Endodermal cell (in vitro differentiated cells): ENCODE data around the gene MYO1H. TPM values are rescaled to one million over a fixed set of nuclear protein-coding genes. Genes with fewer than 3 reads are reported as not detected.
"Not testable (repeated sequence)": the region's sequence is repeated elsewhere in the genome, so short reads cannot be mapped to it uniquely, and the experiment has no call there.

ENCODE experiments used
- DNase-seq: peaks from one replicate; pipeline ENCODE4 v3.0.0-alpha.2; 2017
- H3K27ac ChIP-seq: 2 replicates; pipeline ENCODE4 v1.5.1; 2013; ENCODE audit warnings: mild to moderate bottlenecking, low read depth, low read length, moderate library complexity
- H3K27me3 ChIP-seq: 2 replicates; pipeline ENCODE4 v1.6.1; 2013; ENCODE audit warnings: mild to moderate bottlenecking, low read length, moderate library complexity; ENCODE audit not compliant: insufficient read depth, control insufficient read depth, poor library complexity, severe bottlenecking
- H3K36me3 ChIP-seq: 2 replicates; pipeline ENCODE4 v1.7.0; 2013; ENCODE audit warnings: mild to moderate bottlenecking, low read length, moderate library complexity; ENCODE audit not compliant: control insufficient read depth, insufficient read depth
- H3K4me1 ChIP-seq: one replicate; pipeline ENCODE4 v1.7.0; 2013; ENCODE audit warnings: low read length; ENCODE audit not compliant: control insufficient read depth, insufficient read depth
- H3K4me3 ChIP-seq: 2 replicates; pipeline ENCODE4 v1.5.1; 2013; ENCODE audit warnings: mild to moderate bottlenecking, low read length, moderate library complexity
- H3K9ac ChIP-seq: 2 replicates; pipeline ENCODE4 v1.6.1; 2013; ENCODE audit warnings: mild to moderate bottlenecking, low read length, moderate library complexity; ENCODE audit not compliant: poor library complexity, severe bottlenecking; ENCODE audit errors: extremely low read depth
- H3K9me3 ChIP-seq: 2 replicates; pipeline ENCODE4 v1.6.1; 2013; ENCODE audit warnings: mild to moderate bottlenecking, low read length, moderate library complexity; ENCODE audit not compliant: control insufficient read depth
- H3K27ac Mint-ChIP-seq: 2 replicates; pipeline ENCODE4 v1.8.0; 2020; ENCODE audit warnings: mixed read lengths
- H3K27me3 Mint-ChIP-seq: 2 replicates; pipeline ENCODE4 v1.8.0; 2021; ENCODE audit warnings: mild to moderate bottlenecking, mixed read lengths; ENCODE audit not compliant: insufficient read depth
- H3K36me3 Mint-ChIP-seq: 2 replicates; pipeline ENCODE4 v1.8.0; 2020; ENCODE audit warnings: low read depth, mixed read lengths
- H3K4me1 Mint-ChIP-seq: 2 replicates; pipeline ENCODE4 v1.8.0; 2020; ENCODE audit warnings: mixed read lengths
- H3K4me3 Mint-ChIP-seq: 2 replicates; pipeline ENCODE4 v1.8.0; 2020; ENCODE audit warnings: mild to moderate bottlenecking, moderate library complexity, mixed read lengths
- H3K9me3 Mint-ChIP-seq: 2 replicates; pipeline ENCODE4 v1.8.0; 2020; ENCODE audit warnings: mild to moderate bottlenecking, mixed read lengths
- WGBS, 2 experiments: methylation state at CpG; one replicate each; pipeline versions ENCODE4 v1.1.5 to v1.1.7; 2013; ENCODE audit warnings: missing lambda C conversion rate in 2 of 2, mixed read lengths in 1 of 2; ENCODE audit not compliant: insufficient coverage in 1 of 2, insufficient read length in 1 of 2; 5-methylcytosine and 5-hydroxymethylcytosine counted together
- total RNA-seq, 2 donors: library from RNA; stranded (reverse); fragmentation: NEBNext Ultra II Directional in 1 of 2; extraction: Animal tissue kit (Norgen Biotek cat#: 25700) in 1 of 2; gene quantifications; 2 replicates in 1 of 2; 3 replicates in 1 of 2; pipeline ENCODE4 v1.2.1, GENCODE V29; 2021
- TF ChIP-seq, protein P1 (sequence below): fragments of 200-600 bp; sonication (generic); conservative IDR thresholded peaks from 2 replicates; pipeline ENCODE4 v1.5.0; 2021; ENCODE audit warnings: antibody characterized with exemption, mild to moderate bottlenecking

MYO1H gene
- total RNA-seq, 2 donors from 2014 or later: not detected

- Histone ChIP-seq H3K36me3 (no peaks in the 10 kb centered on the region), H3K4me1 (no peaks in the 10 kb centered on the region), H3K4me3 (no peak overlapping the region), H3K9ac (no peak overlapping the region), H3K9me3 (no peaks in the 10 kb centered on the region), H3K27ac (no peak overlapping the region), H3K27me3 (no peaks in the 10 kb centered on the region)
- Mint-ChIP-seq H3K9me3 (no peaks in the 10 kb centered on the region), H3K27ac (no peak overlapping the region), H3K36me3 (no peaks in the 10 kb centered on the region), H3K4me1 (no peaks in the 10 kb centered on the region), H3K27me3 (peaks cover 3% of the 10 kb centered on the region), H3K4me3 (no peak overlapping the region)
- 51 to 69% methylated on average over 3 to 6 of the region's 8 CpGs for WGBS, 2 experiments
- peak; percentile 81 for DNase-seq
- TF ChIP-seq, protein P1, sequence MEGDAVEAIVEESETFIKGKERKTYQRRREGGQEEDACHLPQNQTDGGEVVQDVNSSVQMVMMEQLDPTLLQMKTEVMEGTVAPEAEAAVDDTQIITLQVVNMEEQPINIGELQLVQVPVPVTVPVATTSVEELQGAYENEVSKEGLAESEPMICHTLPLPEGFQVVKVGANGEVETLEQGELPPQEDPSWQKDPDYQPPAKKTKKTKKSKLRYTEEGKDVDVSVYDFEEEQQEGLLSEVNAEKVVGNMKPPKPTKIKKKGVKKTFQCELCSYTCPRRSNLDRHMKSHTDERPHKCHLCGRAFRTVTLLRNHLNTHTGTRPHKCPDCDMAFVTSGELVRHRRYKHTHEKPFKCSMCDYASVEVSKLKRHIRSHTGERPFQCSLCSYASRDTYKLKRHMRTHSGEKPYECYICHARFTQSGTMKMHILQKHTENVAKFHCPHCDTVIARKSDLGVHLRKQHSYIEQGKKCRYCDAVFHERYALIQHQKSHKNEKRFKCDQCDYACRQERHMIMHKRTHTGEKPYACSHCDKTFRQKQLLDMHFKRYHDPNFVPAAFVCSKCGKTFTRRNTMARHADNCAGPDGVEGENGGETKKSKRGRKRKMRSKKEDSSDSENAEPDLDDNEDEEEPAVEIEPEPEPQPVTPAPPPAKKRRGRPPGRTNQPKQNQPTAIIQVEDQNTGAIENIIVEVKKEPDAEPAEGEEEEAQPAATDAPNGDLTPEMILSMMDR: peak; percentile 92
Observed at GRCh38 chr12:109393437-109394345, 46.0 kb downstream of the MYO1H start.

DNA sequence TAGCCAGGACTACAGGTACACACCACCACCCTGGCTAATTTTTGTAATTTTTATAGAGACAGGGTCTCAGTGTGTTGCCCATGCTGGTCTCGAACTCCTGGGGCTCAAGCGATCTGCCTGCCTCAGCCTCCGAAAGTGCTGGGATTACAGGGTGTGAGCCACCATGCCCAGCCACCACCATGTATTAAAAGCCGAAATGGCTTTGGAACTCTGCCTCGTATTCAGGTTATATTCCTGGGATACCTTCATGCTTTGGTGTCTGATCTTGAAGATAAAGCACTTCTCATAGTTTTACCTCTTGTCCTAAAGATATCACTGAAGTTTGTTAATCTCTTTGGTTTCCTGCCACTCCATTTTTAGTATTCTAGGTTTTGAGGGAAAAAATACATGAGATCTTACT, 47.2 kb downstream of the MYO1H start:
- Mint-ChIP-seq H3K36me3 (no peaks in the 10 kb centered on the region), H3K4me1 (no peaks in the 10 kb centered on the region), H3K27ac (no peak overlapping the region), H3K27me3 (peaks cover 3% of the 10 kb centered on the region), H3K4me3 (no peak overlapping the region), H3K9me3 (no peaks in the 10 kb centered on the region)
- Histone ChIP-seq H3K4me1 (no peaks in the 10 kb centered on the region), H3K9me3 (no peaks in the 10 kb centered on the region), H3K27ac (no peak overlapping the region), H3K4me3 (no peak overlapping the region), H3K36me3 (no peaks in the 10 kb centered on the region), H3K9ac (no peak overlapping the region), H3K27me3 (no peaks in the 10 kb centered on the region)
- DNase-seq: no peak
- TF ChIP-seq, protein P1: no peak
- WGBS, 2 experiments: 88 to 90% methylated on average over 5 of the region's 5 CpGs

DNA sequence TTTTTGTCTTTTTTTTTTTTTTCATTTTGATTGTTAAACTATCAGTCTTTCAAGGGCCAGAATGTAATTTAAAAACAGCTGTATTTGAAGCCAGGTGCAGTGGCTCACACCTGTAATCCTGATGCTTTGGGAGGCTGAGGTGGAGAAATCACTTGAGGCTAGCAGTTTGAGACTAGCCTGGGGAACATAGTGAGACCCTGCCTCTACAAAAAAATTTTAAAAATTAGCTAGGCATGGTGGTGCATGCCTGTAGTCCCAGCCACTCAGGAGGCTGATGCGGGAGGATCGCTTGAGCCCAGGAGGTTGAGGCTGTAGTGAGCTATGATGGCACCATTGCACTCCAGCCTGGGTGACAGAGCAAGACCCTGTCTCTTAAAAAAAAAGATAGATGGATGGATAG, 57.1 kb downstream of the MYO1H start:
- not testable (repeated sequence) for H3K4me1 Mint-ChIP-seq, H3K27ac Mint-ChIP-seq, H3K9ac ChIP-seq, H3K9me3 Mint-ChIP-seq, DNase-seq, H3K36me3 Mint-ChIP-seq, H3K27ac ChIP-seq, H3K4me1 ChIP-seq, H3K36me3 ChIP-seq, H3K9me3 ChIP-seq, H3K4me3 ChIP-seq, H3K4me3 Mint-ChIP-seq
- H3K27me3 ChIP-seq: peaks cover 18% of the 10 kb centered on the region
- H3K27me3 Mint-ChIP-seq: peaks cover 23% of the 10 kb centered on the region
- 94 to 100% methylated on average over 2 of the region's 2 CpGs for WGBS, 2 experiments

DNA sequence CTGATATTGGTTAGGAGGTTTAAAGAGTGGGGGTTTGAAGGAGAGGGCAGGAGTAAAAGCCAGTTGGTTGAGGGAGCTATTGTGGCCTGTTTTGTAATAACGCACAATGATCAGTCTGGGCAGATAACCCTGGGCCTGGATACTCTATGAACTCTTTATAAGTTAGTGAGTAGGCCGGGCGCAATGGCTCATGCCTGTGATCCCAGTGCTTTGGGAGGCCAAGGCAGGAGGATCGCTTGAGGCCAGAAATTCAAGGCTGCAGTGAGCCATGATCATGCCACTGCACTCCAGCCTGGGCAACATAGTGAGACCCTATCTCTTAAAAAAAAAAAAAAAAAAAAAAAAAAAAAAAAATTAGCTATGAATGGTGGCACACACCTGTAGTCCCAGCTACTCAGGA, 58.4 kb downstream of the MYO1H start:
- not testable (repeated sequence) for H3K9me3 Mint-ChIP-seq, H3K4me3 ChIP-seq, H3K36me3 ChIP-seq, H3K27ac ChIP-seq, H3K4me1 Mint-ChIP-seq, H3K9me3 ChIP-seq, H3K27ac Mint-ChIP-seq, H3K4me1 ChIP-seq, H3K9ac ChIP-seq, H3K4me3 Mint-ChIP-seq, DNase-seq, H3K36me3 Mint-ChIP-seq
- peaks cover 13% of the 10 kb centered on the region for H3K27me3 ChIP-seq
- H3K27me3 Mint-ChIP-seq: peaks cover 20% of the 10 kb centered on the region
- WGBS, 2 experiments: 96 to 100% methylated on average over 4 of the region's 4 CpGs
